ENCODE data around the gene TMC3. TPM values are rescaled to one million over a fixed set of nuclear protein-coding genes. Genes with fewer than 3 reads are reported as not detected.

Gene TMC3
- total and polyA plus RNA-seq, 10 of the 15 experiments (the other 5 are each of a cell fraction or from before 2014, with no cell fraction given) = 0.03 to 0.04 (median 0.04) TPM; not detected in 7

GRCh38 chr15:81331600-81331999 is 42.4 kb downstream of the TMC3 start:
- Histone ChIP-seq H3K79me2 (ENCODE audit: control insufficient read depth, insufficient read depth, low read length) (no peaks in the 10 kb centered on the region), H3K9ac (ENCODE audit: control insufficient read depth, insufficient read depth, low read length) (no peak overlapping the region), H3K4me3 (no peak overlapping the region), H3K27me3 (replicated peaks in 1 of 2; ENCODE audit: control insufficient read depth in 2 of 2, insufficient read depth in 2 of 2, low read length in 1 of 2) (no peaks in the 10 kb centered on the region), H2AFZ (ENCODE audit: control insufficient read depth, low read depth, low read length) (no peak overlapping the region), H3K9me3 (replicated peaks; ENCODE audit: control insufficient read depth, insufficient read depth, low read length) (no peaks in the 10 kb centered on the region), H3K4me2 (ENCODE audit: control insufficient read depth, insufficient read depth) (no peak overlapping the region), H3K27ac (ENCODE audit: control insufficient read depth, insufficient read depth) (no peak overlapping the region), H4K20me1 (ENCODE audit: control insufficient read depth, insufficient read depth) (no peaks in the 10 kb centered on the region), H3K4me1 (ENCODE audit: control insufficient read depth, insufficient read depth, low read length) (no peaks in the 10 kb centered on the region; the same call in 1 of the 2 replicates), H3K36me3 (ENCODE audit: control insufficient read depth in 2 of 2, insufficient read depth in 2 of 2, low read length in 1 of 2) (no peaks in the 10 kb centered on the region)
- no peak for ATAC-seq
- CTCF ChIA-PET = interaction anchor here (0.7 to 11.3 kb wide), 3 partner anchors 20 to 64 kb away, joined by 3 to 242 read pairs (median 142); no protein-coding TSS in a partner anchor
- no peak for TF ChIP-seq SIX5 (IDR thresholded peaks at IDR 0.05; ENCODE audit: low read depth, low read length, severe bottlenecking)
- TF ChIP-seq ZBTB11 (CRISPR knock-in tag; IDR thresholded peaks at IDR 0.05) = no peak
- no peak for TF ChIP-seq BHLHE40 (IDR thresholded peaks at IDR 0.05; ENCODE audit: borderline replicate concordance in 1 of 2, low read depth in 2 of 2, low read length in 1 of 2)
- no peak for TF ChIP-seq ZNF384 (IDR thresholded peaks at IDR 0.05; ENCODE audit: borderline replicate concordance, low read depth, low read length)
- no peak for TF ChIP-seq ZNF217 (IDR thresholded peaks at IDR 0.05)
- TF ChIP-seq ZNF24 (IDR thresholded peaks at IDR 0.05) = no peak
- TF ChIP-seq E2F4 (IDR thresholded peaks at IDR 0.05; ENCODE audit: low read depth, low read length) = no peak
- TF ChIP-seq USF1 (IDR thresholded peaks at IDR 0.05; ENCODE audit: borderline replicate concordance, extremely low read length, insufficient read depth, low read depth, low read length) = no peak
- TF ChIP-seq SMARCA5 (IDR thresholded peaks at IDR 0.05) = no peak
- no peak for TF ChIP-seq POLR2AphosphoS5 (IDR thresholded peaks at IDR 0.05; ENCODE audit: low read length)
- no peak for TF ChIP-seq PBX3 (IDR thresholded peaks at IDR 0.05; ENCODE audit: insufficient replicate concordance, low read depth, low read length)
- TF ChIP-seq RUNX3 (IDR thresholded peaks at IDR 0.05; ENCODE audit: low read length) = no peak
- TF ChIP-seq ESRRA (IDR thresholded peaks at IDR 0.05; ENCODE audit: low read length) = no peak
- no peak for TF ChIP-seq TBL1XR1 (IDR thresholded peaks at IDR 0.05; ENCODE audit: low read depth, low read length)
- POLR2A ChIA-PET = interaction anchor here (0.6 kb wide), 1 partner anchor 16 kb away, joined by 5 read pairs; no protein-coding TSS in a partner anchor
- in situ Hi-C loops (cut with MboI) (no loop called here), intact Hi-C loops (cut with micrococcal nuclease; ENCODE audit: unreplicated experiment) (no loop called here)
- RAD21 ChIA-PET (ENCODE audit: unreplicated experiment) = interaction anchor here (0.6 to 9.2 kb wide), 4 partner anchors 8 to 56 kb away, joined by 3 to 137 read pairs (median 4); partner anchors contain the start of gene STARD5
- WGBS (ENCODE audit: insufficient coverage, insufficient replicate concordance, low lambda C conversion rate, missing lambda C conversion rate) = 92% methylated on average over 15 of the region's 15 CpGs
- SMC1A ChIA-PET (ENCODE audit: uncharacterized antibody, unreplicated experiment) = interaction anchor here (1.0 to 2.6 kb wide), 4 partner anchors 30 to 66 kb away, joined by 3 to 16 read pairs (median 6); no protein-coding TSS in a partner anchor
- DNase-seq (ENCODE audit: low read depth, low spot score) = no peak
- FAIRE-seq = no peak
- BruUV-seq (replicated peaks) = no TSS peak
